Measurements from ENCODE around the gene RASEF.

Gene RASEF

GRCh38 chr9:82975176-82975575, 87.8 kb downstream of the RASEF start:
- DNase-seq (ENCODE audit: low read depth), result no peak
- TF ChIP-seq CTCF (conservative IDR thresholded peaks at IDR 0.05; ENCODE audit: low read depth, low read length), result no peak

GRCh38 chr9:82972446-82972845, 90.5 kb downstream of the RASEF start:
- no peak for TF ChIP-seq CTCF (conservative IDR thresholded peaks at IDR 0.05; ENCODE audit: low read depth, low read length)
- DNase-seq (ENCODE audit: low read depth), result no peak
- no peak overlapping the region for H3K4me3 ChIP-seq (ENCODE audit: low read length)

More at GRCh38 chr9:82975176-82975575, 87.8 kb downstream of the RASEF start:
- H3K4me3 ChIP-seq (ENCODE audit: low read length), result no peak overlapping the region

- H3K4me3 ChIP-seq (ENCODE audit: low read length), result no peak overlapping the region
- DNase-seq (ENCODE audit: low read depth), result no peak
- no peak for TF ChIP-seq CTCF (conservative IDR thresholded peaks at IDR 0.05; ENCODE audit: low read depth, low read length)
Measured at GRCh38 chr9:82970359-82970758, 92.6 kb downstream of the RASEF start.

- DNase-seq (ENCODE audit: low read depth), result no peak
- H3K4me3 ChIP-seq (ENCODE audit: low read length), result no peak overlapping the region
- TF ChIP-seq CTCF (conservative IDR thresholded peaks at IDR 0.05; ENCODE audit: low read depth, low read length), result no peak
Measured at GRCh38 chr9:82969291-82969690, 93.7 kb downstream of the RASEF start.

GRCh38 chr9:82968816-82969215, 94.1 kb downstream of the RASEF start:
- TF ChIP-seq CTCF (conservative IDR thresholded peaks at IDR 0.05; ENCODE audit: low read depth, low read length), result no peak
- DNase-seq (ENCODE audit: low read depth), result no peak
- H3K4me3 ChIP-seq (ENCODE audit: low read length), result no peak overlapping the region

- no peak for DNase-seq (ENCODE audit: low read depth)
- no peak for TF ChIP-seq CTCF (conservative IDR thresholded peaks at IDR 0.05; ENCODE audit: low read depth, low read length)
- H3K4me3 ChIP-seq (ENCODE audit: low read length), result no peak overlapping the region
Measured at GRCh38 chr9:82968388-82968787, 94.6 kb downstream of the RASEF start.

GRCh38 chr9:82961504-82962125, 101.3 kb downstream of the RASEF start:
- peak; percentile 88 for TF ChIP-seq CTCF (conservative IDR thresholded peaks at IDR 0.05; ENCODE audit: low read depth, low read length)
- no peak overlapping the region for H3K4me3 ChIP-seq (ENCODE audit: low read length)
- peak; percentile 62 for DNase-seq (ENCODE audit: low read depth)
